A172 (cell line): Measurements from ENCODE around the gene QPRT. TPM values are rescaled to one million over a fixed set of nuclear protein-coding genes. Genes with fewer than 3 reads are reported as not detected.
A peak's percentile ranks its signal among the peaks of the same experiment; 100 is the strongest.
"Not testable (repeated sequence)": the region's sequence is repeated elsewhere in the genome, so short reads cannot be mapped to it uniquely, and the experiment has no call there.

Experiments used
- DNase-seq: peaks from one replicate; pipeline ENCODE4 v3.0.0-alpha.2; 2015; ENCODE audit warnings: low spot score
- total RNA-seq: library from RNA; depleted of rRNA; stranded (reverse); fragments of >200 nt; shearing (Covaris generic); gene quantifications from 2 replicates; pipeline ENCODE4 v1.2.3, GENCODE V29; 2014

Gene QPRT
- total RNA-seq, 1 experiment from 2014 or later: 83.7 TPM

- not testable (repeated sequence) for DNase-seq
Observed at GRCh38 chr16:29692606-29693005, 13.6 kb downstream of the QPRT start.

DNA sequence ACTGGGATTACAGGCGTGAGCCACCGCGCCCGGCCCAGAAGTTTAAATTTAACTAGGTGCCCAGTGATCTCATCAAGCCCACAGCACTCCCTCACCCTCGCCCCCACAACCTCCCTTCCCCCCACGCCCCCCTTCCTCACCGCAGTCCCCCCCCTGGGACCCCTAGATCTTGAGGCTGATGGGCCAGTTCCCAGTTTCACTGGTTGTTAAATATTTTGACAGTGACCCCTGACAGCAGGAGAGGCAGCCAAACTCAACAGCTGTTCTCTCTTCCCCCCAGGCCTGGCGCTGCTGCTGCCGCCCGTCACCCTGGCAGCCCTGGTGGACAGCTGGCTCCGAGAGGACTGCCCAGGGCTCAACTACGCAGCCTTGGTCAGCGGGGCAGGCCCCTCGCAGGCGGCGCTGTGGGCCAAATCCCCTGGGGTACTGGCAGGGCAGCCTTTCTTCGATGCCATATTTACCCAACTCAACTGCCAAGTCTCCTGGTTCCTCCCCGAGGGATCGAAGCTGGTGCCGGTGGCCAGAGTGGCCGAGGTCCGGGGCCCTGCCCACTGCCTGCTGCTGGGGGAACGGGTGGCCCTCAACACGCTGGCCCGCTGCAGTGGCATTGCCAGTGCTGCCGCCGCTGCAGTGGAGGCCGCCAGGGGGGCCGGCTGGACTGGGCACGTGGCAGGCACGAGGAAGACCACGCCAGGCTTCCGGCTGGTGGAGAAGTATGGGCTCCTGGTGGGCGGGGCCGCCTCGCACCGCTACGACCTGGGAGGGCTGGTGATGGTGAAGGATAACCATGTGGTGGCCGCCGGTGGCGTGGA, 15.6 kb downstream of the QPRT start:
- no peak for DNase-seq

DNA sequence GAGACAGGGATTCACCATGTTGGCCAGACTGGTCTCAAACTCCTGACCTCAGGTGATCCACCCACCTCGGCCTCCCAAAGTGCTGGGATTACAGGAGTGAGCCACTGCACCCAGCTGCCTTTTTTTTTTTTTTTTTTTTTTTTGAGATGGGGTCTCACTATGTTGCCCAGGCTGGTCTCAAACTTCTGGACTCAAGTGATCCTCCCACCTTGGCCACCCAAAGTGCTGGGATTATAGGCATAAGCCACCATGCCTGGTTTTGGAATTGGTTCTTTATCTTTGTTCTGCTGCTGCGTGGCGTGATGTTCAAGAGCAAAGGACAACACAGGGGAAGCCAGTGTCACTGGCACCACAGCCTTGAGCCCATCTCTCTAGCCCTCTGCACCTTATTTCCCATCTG, 16.7 kb downstream of the QPRT start:
- not testable (repeated sequence) for DNase-seq

DNA sequence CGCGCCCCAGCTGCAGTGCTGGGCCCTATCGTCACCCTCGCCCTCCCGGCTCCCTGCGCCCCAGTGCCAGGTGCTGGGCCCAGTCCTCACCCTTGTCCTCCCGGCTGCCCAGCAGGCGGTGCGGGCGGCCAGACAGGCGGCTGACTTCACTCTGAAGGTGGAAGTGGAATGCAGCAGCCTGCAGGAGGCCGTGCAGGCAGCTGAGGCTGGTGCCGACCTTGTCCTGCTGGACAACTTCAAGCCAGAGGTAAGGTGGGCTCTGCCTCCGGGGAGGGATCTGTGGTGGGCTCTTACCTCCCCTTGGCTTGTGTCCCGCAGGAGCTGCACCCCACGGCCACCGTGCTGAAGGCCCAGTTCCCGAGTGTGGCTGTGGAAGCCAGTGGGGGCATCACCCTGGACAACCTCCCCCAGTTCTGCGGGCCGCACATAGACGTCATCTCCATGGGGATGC, 17.9 kb downstream of the QPRT start:
- DNase-seq: no peak

- no peak for DNase-seq
Observed at GRCh38 chr16:29697391-29697790, 18.4 kb downstream of the QPRT start.

DNA sequence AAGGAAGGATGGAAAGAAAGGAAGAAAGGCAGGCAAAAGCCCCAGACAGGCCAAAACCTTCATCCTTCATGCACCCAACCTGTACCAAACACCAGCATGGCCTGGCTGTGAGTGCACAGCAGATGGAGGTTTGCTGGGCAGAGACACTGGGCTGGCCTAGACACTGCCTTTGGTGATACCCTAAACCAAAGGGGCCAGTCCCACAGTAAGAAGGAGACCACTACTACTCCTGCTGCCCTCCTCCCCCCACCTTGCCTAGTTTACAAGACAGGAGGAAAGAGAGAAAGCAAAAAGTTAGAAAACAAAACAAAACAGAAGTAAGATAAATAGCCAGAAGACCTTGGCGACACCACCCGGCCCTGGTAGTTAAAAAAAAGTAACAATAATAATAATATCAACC, 19.1 kb downstream of the QPRT start:
- DNase-seq: no peak

- DNase-seq: no peak
Observed at GRCh38 chr16:29698484-29699323, 19.7 kb downstream of the QPRT start.

DNA sequence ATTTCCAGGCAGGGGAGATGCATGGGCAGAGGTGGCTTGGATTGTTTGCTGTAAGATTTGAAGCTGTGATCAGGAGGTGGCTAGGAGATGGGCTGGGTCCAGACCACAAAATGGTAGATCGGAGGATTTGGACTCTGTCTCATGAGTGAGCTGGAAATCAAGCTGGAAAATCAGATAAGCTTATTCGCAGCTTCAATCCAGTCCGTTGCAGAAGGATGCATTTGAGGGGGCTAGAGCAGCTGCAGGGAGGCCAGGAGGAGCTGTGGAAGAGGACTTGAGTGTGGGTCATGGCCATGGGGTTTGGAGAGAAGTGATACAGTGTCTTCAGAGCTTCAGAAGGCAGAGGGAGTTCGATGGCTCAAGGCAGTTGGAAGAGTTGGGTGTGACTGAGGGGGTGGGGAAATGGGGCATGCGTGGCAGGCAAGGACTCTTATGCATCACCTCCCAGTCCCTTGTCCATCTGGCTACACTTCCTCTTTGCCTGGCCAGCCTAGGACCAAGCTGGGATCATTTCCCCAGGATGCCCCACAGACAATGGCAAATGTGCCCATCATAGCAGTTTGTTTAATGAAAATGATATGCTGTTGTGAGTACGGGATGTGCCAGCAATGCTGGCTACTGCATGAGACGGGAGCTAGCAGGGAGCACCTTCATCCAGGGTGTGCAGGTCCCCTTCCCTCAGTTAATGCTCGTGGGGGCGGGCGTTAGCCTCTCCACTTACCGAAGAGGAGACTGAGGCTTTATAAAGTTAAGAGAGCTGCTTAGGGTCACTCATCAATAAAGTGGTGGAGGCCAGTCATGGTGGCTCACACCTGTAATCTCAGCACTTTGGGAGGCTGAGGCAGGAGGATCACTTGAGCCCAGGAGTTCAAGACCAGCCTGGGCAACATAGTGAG, 20.6 kb downstream of the QPRT start:
- no peak for DNase-seq

DNA sequence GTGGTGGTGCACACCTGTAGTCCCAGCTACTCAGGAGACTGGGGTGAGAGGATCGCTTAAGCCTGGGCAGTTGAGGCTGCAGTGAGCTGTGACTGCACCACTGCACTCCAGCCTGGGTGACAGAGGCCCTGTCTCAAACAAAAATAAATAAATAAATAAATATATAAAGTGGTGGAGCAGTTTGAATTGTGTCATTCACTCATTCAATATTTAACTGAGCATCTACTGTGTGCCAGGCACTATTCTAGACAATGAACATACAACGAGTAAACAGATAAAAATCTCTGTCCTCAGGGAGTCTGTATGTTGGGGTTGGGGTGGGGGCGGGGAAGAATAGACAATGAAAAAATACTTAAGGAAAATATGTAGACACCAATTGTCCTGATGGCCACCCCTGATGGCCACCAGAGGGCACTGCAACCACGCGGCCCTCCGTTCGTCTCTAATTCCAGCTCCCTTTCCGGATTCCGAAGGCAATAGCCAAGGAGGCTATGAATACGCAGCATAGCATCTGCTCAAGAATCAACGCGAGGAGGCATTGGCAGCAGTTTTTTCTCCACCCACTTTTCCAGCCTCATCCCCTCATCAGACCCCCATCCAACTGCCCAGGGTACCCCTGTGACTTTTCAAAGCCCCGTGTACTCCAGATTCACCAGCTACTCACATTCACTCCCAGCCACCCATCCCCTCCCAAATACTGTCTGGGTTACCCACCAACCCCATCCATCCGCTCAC, 21.4 kb downstream of the QPRT start:
- peak; percentile 82 for DNase-seq

- no peak for DNase-seq
Observed at GRCh38 chr16:29701214-29701555, 22.2 kb downstream of the QPRT start.

GRCh38 chr16:29702269-29702668, 23.3 kb downstream of the QPRT start:
- no peak for DNase-seq

- no peak for DNase-seq
Observed at GRCh38 chr16:29705030-29705429, 26.1 kb downstream of the QPRT start.

GRCh38 chr16:29707160-29707559, 28.2 kb downstream of the QPRT start:
- DNase-seq: not testable (repeated sequence)

DNA sequence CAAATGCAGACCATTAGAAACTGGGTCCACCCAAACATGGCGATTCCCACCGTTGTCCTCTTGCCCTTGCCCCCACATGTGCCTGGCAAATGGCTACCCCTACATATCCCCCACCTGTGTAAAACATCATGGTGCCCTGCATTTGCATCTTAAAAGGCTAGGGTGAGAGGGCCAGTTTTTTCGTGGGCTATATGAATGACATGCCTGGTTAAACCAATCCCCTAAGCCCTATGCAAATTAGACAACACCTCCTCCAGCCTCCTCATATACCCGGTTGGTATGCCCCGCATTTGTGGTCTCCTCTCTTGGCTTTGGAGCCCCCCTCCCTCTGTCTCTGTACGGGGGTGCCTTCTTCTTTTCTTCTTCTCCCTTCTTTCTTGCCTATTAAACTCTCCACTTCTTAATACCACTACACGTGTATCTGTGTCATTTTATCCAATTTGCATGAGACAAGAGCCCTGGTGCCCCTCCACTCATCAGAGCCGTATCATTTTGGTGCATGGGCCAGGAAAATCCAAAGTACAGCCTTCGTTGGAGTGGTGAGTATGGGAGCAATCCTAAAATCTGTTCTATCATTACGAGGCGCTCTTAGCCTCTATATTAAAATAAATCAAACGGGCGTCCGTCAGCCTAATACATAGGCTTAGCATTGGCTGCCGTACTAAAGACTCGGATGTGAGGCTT, 30.1 kb downstream of the QPRT start:
- no peak for DNase-seq

- DNase-seq: peak; percentile 30
Observed at GRCh38 chr16:29709657-29710056, 30.7 kb downstream of the QPRT start.

DNA sequence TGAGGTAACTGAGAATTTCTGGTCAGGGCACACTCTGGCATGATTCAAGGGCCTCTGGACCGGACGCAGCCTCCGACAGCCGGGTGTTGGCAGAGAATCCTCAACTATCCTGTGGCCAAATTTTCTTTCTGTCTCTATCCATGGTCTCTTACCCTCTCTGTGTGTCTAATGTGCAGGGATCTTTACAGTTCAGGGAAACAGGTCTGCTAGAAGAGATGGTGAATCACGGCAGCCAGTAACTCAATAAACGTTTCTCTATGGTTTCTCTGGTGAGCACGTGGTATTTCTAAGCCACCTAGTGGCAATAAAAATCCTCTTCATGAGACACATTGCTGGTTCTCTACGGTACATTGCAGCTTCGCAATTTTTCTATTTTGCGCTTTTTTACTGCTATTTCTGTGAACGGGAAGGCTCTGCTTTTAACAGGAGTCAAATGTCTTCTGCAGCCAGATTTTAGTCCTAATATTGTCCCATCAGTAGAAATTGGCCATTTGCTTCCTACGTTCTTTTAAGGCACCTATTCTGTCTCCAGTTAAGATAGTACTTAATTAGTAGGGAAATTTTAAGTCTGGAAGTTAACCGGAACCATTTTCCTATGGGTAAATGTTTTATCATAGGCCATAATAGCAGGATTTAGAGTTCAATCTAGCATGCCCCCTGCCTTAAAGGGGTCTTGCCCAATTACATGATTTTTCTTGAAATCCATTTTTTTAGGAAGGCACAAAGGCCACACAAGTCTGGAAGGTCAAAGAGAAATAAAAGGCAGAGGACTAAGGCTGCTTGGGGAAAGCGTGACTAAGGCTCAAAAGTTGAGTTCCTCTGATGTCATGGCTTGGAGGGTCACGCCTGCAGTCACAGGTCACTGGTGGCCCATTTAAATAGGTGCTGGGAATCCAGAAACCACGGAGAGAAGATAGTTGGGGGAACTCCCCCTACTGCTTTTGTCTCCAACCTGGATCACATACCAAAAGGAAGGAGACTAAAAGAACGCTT, 31.5 kb downstream of the QPRT start:
- DNase-seq: peak; percentile 87

GRCh38 chr16:29712809-29713208, 33.8 kb downstream of the QPRT start:
- DNase-seq: no peak

GRCh38 chr16:29714396-29714795, 35.4 kb downstream of the QPRT start:
- no peak for DNase-seq

GRCh38 chr16:29714972-29715371, 36.0 kb downstream of the QPRT start:
- DNase-seq: no peak
